Retinal pigment epithelial cell (primary cell): ENCODE data around the gene RRP1.

ENCODE experiments used
- DNase-seq: peaks from one replicate; pipeline ENCODE4 v3.0.0-alpha.2; 2010; ENCODE audit warnings: low read depth
- H3K4me3 ChIP-seq: 2 replicates; pipeline ENCODE4 v1.5.1; 2011; ENCODE audit warnings: mild to moderate bottlenecking, low read length, control low read depth, moderate library complexity
- TF ChIP-seq, protein P1 (sequence below): conservative IDR thresholded peaks from 2 replicates; pipeline ENCODE4 v1.5.1; 2011; ENCODE audit warnings: low read depth, low read length, control low read depth, inconsistent platforms

Gene RRP1

DNA sequence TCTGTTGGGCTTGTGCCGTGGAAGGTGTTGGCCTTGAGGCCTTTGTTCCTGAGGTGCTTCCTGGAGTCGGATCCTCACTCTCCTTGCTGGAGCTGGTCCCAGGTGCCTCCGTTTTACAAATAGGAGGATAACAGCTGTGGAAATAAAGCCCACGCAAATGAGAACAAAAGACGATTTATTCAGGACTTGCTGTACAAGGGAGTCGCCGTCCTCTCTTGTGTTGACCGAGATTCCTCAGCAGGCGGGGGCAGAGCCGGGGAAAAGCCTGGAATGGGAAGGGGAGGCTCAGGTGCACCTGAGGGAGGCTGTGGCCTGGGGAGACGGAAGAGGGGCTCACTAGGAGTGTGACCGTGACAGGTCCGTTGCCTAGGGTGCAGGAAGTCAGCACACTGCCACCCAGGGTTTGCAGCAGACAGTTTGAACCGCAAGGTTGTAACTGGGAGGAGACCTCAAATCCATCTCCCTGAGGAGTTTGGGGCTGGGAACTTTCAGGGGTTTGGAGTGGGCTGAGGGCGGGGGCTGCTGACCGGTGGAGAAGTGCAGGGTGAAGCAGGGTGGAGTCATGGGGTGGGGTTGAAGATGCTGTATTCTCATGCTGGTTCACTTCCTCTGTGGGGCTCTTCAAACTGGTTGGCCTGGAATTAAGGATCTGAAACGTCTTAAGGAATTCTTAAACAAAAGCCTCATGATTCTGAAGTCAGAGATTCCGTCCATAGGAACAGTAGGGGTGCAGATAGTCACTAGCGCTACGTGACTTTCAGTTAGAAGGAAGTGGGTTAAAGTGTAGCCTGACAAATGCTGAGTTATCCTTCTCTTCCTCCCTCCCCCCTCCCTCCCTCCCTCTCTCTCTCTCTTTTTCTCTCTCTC is 10.7 kb upstream of the RRP1 start:
- TF ChIP-seq, protein P1, sequence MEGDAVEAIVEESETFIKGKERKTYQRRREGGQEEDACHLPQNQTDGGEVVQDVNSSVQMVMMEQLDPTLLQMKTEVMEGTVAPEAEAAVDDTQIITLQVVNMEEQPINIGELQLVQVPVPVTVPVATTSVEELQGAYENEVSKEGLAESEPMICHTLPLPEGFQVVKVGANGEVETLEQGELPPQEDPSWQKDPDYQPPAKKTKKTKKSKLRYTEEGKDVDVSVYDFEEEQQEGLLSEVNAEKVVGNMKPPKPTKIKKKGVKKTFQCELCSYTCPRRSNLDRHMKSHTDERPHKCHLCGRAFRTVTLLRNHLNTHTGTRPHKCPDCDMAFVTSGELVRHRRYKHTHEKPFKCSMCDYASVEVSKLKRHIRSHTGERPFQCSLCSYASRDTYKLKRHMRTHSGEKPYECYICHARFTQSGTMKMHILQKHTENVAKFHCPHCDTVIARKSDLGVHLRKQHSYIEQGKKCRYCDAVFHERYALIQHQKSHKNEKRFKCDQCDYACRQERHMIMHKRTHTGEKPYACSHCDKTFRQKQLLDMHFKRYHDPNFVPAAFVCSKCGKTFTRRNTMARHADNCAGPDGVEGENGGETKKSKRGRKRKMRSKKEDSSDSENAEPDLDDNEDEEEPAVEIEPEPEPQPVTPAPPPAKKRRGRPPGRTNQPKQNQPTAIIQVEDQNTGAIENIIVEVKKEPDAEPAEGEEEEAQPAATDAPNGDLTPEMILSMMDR, result no peak
- DNase-seq, result no peak
- H3K4me3 ChIP-seq, result no peak overlapping the region

DNA sequence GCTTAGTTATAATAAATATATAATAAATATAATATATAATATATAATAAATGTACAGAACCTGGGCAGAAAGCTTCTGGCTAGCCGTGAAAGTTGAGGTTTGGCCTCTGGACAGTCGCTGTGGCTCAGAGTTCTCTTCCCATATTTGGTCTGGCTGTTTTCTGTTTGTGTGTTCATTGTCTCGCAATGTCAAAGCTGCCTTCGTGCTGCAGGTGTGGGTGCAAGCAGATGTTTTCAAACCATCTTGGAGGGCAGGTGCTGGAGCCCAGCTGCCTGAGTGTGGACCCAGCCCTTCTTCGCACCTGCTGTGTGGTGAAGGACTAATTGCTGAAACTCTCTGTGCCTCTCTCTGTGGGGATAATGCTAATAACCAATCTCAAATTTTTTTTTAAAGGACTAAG is 9.7 kb upstream of the RRP1 start:
- TF ChIP-seq, protein P1, result no peak

DNA sequence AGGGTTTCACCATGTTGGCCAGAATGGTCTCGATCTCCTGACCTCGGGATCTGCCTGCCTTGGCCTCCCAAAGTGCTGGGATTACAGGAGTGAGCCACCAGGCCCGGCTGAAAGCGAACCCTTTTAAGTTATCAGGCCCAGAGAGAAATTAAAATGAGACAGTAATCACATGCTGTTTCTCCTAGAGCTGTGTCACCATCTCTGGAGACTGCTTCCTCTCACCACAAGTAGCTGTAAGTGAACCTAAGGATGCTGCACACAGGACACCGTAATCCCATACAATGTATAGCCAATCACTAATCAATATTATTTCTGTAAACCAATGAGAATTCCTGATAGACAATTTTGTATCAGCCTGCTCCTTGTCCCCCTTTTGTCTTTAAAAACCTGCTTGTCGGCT is 7.5 kb upstream of the RRP1 start:
- no peak for DNase-seq

More for the DNA sequence above, 9.7 kb upstream of the RRP1 start:
- no peak for DNase-seq
- no peak overlapping the region for H3K4me3 ChIP-seq

DNA sequence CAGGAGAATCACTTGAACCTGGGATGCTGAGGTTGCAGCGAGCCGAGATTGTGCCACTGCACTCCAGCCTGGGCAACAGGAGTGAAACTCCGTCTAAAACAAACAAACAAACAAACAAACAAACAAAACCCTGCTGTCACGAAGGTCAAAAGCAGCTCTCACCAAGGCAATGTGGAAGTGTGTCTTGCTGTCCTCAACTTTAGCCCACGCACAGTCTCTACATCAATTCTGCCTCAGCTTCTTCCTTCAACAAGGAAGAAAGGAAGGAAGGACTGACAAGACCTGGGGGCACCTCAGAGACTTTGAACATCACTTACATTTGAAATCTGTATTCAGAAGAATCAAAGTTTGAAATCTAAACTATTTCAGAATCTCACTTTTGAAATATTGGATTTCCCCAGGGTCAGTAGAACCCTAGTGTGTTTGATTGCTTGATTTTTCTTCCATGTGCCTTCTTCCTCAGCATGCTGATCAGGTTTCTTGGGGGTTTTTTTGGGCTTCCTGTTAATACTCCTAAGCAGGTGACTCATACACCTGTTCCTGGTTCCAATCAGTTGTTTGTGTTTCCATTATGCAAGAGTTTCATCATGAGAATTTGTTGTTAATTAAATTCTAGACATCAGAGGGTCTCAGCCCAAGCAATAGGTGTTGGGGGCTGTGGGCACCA is 6.8 kb upstream of the RRP1 start:
- H3K4me3 ChIP-seq, result no peak overlapping the region
- TF ChIP-seq, protein P1, result no peak
- DNase-seq, result no peak

More for the DNA sequence above, 7.5 kb upstream of the RRP1 start:
- TF ChIP-seq, protein P1, result no peak
- no peak overlapping the region for H3K4me3 ChIP-seq

DNA sequence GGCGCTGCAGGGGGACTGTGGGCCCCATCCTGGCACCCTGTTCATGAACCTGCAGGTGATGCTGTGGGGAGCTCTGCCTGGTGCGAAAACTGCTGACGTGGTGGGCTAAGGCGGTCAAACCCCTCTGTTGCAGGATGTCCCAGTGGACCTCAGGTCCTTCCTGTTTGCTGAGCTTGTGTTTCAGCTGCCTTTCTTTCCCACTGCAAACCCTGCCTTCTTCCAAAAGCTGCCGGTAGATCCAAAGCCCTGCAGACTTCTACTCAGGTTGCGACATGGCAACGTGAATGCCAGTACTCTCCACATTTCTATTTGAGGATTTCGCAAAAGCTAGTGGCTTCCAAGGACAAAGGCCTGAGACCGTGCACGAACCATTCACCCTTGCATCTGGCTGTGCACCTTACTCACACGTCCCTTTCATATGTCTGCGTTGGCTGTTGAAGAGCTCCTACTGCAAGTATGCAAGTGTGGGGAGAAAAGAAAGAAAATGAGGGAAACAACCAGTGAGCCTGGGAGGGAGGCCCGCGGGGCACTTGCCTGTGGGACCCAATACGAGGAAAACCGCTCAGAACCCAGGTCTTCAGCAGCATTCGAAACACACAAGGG is 6.2 kb upstream of the RRP1 start:
- TF ChIP-seq, protein P1, result no peak
- no peak overlapping the region for H3K4me3 ChIP-seq
- no peak for DNase-seq

DNA sequence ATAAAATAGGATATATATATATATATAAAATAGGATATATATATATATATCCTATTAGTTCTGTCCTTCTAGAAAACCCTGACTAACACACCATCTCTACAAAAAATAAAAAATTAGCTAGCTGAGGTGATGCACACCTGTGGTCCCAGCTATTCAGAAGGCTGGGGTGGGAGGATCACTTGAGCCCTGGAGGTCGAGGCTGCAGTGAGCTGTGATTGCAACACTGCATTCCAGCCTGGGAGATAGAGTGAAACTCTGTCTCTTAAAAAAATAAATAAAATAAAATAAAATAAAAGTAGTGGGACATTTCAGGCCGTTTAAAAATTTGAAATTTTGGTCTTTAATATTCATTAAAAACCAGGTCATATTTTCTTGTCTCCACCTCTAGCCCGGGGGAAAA is 4.2 kb upstream of the RRP1 start:
- TF ChIP-seq, protein P1, result no peak
- no peak for DNase-seq
- H3K4me3 ChIP-seq, result no peak overlapping the region
